Measurements from ENCODE around the gene MRPL2.

DNA sequence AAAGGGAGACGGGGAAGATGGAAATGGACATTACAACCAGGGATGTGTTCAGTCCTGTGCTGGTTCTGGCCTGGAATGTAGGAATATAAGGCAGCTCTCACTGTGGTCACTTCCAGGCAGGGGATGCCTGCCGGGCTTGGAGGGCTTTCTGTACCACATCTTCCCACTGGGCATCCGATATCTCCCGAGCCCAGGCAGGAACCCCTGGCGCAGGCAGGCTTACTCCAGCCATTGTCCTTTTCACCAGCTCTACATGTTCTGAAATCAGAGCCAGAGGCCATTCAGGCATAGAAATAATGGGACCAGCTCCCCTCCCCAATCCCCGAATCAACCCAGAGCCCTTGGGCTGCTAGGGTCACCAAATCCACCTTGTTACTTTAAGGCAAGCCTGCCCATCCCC lies 46.9 kb downstream of the MRPL2 start:
- TF ChIP-seq POLR2A (IDR thresholded peaks at IDR 0.05): no peak
- TF ChIP-seq, protein P1, sequence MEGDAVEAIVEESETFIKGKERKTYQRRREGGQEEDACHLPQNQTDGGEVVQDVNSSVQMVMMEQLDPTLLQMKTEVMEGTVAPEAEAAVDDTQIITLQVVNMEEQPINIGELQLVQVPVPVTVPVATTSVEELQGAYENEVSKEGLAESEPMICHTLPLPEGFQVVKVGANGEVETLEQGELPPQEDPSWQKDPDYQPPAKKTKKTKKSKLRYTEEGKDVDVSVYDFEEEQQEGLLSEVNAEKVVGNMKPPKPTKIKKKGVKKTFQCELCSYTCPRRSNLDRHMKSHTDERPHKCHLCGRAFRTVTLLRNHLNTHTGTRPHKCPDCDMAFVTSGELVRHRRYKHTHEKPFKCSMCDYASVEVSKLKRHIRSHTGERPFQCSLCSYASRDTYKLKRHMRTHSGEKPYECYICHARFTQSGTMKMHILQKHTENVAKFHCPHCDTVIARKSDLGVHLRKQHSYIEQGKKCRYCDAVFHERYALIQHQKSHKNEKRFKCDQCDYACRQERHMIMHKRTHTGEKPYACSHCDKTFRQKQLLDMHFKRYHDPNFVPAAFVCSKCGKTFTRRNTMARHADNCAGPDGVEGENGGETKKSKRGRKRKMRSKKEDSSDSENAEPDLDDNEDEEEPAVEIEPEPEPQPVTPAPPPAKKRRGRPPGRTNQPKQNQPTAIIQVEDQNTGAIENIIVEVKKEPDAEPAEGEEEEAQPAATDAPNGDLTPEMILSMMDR (IDR thresholded peaks at IDR 0.05): no peak

Measured in vagina (tissue), 2 donors.